IMR-90 (cell line): ENCODE results near the gene C4B. TPM values are rescaled to one million over a fixed set of nuclear protein-coding genes. Genes with fewer than 3 reads are reported as not detected.

ENCODE experiments used
- ATAC-seq: fragments of 200-7000 bp; cut with Tn5 transposase; 2 replicates; pipeline ENCODE4 v1.9.1; 2020; ENCODE audit warnings: low read depth, mild to moderate bottlenecking, moderate library complexity
- BruUV-seq: library from RNA; stranded (reverse); fragments of 400-500 nt; replicated peaks from 2 replicates; lab custom pipeline; 2021; lab: Mats Ljungman, UMichigan
- CTCF ChIA-PET: fragments of 300-600 bp; formaldehyde crosslinking; extraction: SDS; loops from one replicate; lab custom pipeline; 2021; ENCODE audit warnings: antibody characterized with exemption; lab: Yijun Ruan, JAX
- POLR2A ChIA-PET: fragments of 300-600 bp; sonication (Branson Sonifier 250); formaldehyde crosslinking; loops from one replicate; lab custom pipeline; 2022; ENCODE audit warnings: antibody characterized with exemption; ENCODE audit not compliant: unreplicated experiment; lab: Charles Lee
- DNase-seq: peaks from one replicate; pipeline ENCODE4 v3.0.0; 2013
- H2AFZ ChIP-seq: replicated peaks from 2 replicates; pipeline ENCODE3; 2013; ENCODE audit warnings: low read length, mild to moderate bottlenecking; ENCODE audit not compliant: poor library complexity
- H2AK5ac ChIP-seq: 2 replicates; pipeline ENCODE4 v1.6.1; 2013; ENCODE audit warnings: low read depth, low read length, inconsistent platforms
- H2AK9ac ChIP-seq: replicated peaks from 2 replicates; pipeline ENCODE3; 2013; ENCODE audit warnings: mild to moderate bottlenecking, low read depth, low read length, moderate library complexity; ENCODE audit not compliant: poor library complexity
- H2BK120ac ChIP-seq: 2 replicates; pipeline ENCODE4 v1.6.1; 2013; ENCODE audit warnings: low read depth, low read length, inconsistent platforms
- H2BK15ac ChIP-seq: 3 replicates; pipeline ENCODE4 v1.6.1; 2013; ENCODE audit warnings: low read depth, low read length, inconsistent platforms
- H2BK20ac ChIP-seq: 2 replicates; pipeline ENCODE4 v1.6.1; 2013; ENCODE audit warnings: low read depth, mild to moderate bottlenecking, inconsistent platforms, low read length, moderate library complexity
- H2BK5ac ChIP-seq: 2 replicates; pipeline ENCODE4 v1.6.1; 2013; ENCODE audit warnings: mild to moderate bottlenecking, low read depth, low read length, inconsistent platforms; ENCODE audit not compliant: poor library complexity, severe bottlenecking
- H3K14ac ChIP-seq: replicated peaks from 2 replicates; pipeline ENCODE4 v1.6.1; 2013; ENCODE audit warnings: low read depth, low read length, inconsistent platforms
- H3K18ac ChIP-seq: 2 replicates; pipeline ENCODE4 v1.6.1; 2013; ENCODE audit warnings: low read depth, low read length, control low read depth
- H3K23ac ChIP-seq: 2 replicates; pipeline ENCODE4 v1.6.1; 2013; ENCODE audit warnings: low read depth, low read length, inconsistent platforms
- H3K27ac ChIP-seq: 2 replicates; pipeline ENCODE4 v1.5.1; 2013; ENCODE audit warnings: mild to moderate bottlenecking, control low read depth, low read length; ENCODE audit not compliant: insufficient read depth
- H3K27me3 ChIP-seq: 2 replicates; pipeline ENCODE4 v1.6.1; 2013; ENCODE audit warnings: low read length; ENCODE audit not compliant: control insufficient read depth, insufficient read depth
- H3K36me3 ChIP-seq: 2 replicates; pipeline ENCODE4 v1.6.1; 2013; ENCODE audit warnings: low read length, mixed read lengths; ENCODE audit not compliant: control insufficient read depth, insufficient read depth
- H3K4ac ChIP-seq: 2 replicates; pipeline ENCODE4 v1.6.1; 2013; ENCODE audit warnings: low read depth, low read length, inconsistent platforms
- H3K4me1 ChIP-seq: 2 replicates; pipeline ENCODE4 v1.6.1; 2013; ENCODE audit warnings: low read length, mixed read lengths; ENCODE audit not compliant: control insufficient read depth, insufficient read depth
- H3K4me2 ChIP-seq: 2 replicates; pipeline ENCODE4 v1.6.1; 2013; ENCODE audit warnings: low read depth, mild to moderate bottlenecking, control low read depth, low read length, moderate library complexity
- H3K4me3 ChIP-seq: 2 replicates; pipeline ENCODE4 v1.5.1; 2013; ENCODE audit warnings: low read depth, mild to moderate bottlenecking, control low read depth, low read length, moderate library complexity; ENCODE audit not compliant: insufficient read depth
- H3K56ac ChIP-seq: 2 replicates; pipeline ENCODE4 v1.6.1; 2013; ENCODE audit warnings: low read length, inconsistent platforms; ENCODE audit not compliant: insufficient read depth; ENCODE audit errors: extremely low read depth
- H3K79me1 ChIP-seq, 2 experiments: 2 replicates each; pipeline ENCODE4 v1.6.1; 2013; ENCODE audit warnings: low read length in 2 of 2, inconsistent platforms in 1 of 2, low read depth in 1 of 2
- H3K9ac ChIP-seq: 2 replicates; pipeline ENCODE4 v1.6.1; 2013; ENCODE audit warnings: low read depth, low read length, control low read depth
- H3K9me1 ChIP-seq: 2 replicates; pipeline ENCODE4 v1.6.1; 2013; ENCODE audit warnings: low read length, inconsistent platforms; ENCODE audit not compliant: insufficient read depth
- H3K9me3 ChIP-seq: 2 replicates; pipeline ENCODE4 v1.6.1; 2013; ENCODE audit warnings: low read length; ENCODE audit not compliant: control insufficient read depth, insufficient read depth
- H4K20me1 ChIP-seq: 2 replicates; pipeline ENCODE4 v1.6.1; 2013; ENCODE audit warnings: low read length, inconsistent platforms; ENCODE audit not compliant: insufficient read depth
- H4K5ac ChIP-seq: 2 replicates; pipeline ENCODE4 v1.6.1; 2013; ENCODE audit warnings: mild to moderate bottlenecking, low read depth, low read length, control low read depth
- H4K8ac ChIP-seq, 2 experiments: 2 replicates each; pipeline ENCODE4 v1.6.1; 2013; ENCODE audit warnings: low read depth in 2 of 2, low read length in 2 of 2, control low read depth in 1 of 2, inconsistent platforms in 1 of 2
- H4K91ac ChIP-seq: 2 replicates; pipeline ENCODE4 v1.6.1; 2013; ENCODE audit warnings: low read depth, low read length, inconsistent platforms; ENCODE audit not compliant: insufficient read depth
- BHLHE40 ChIP-seq: fragments of 150-350 bp; IDR thresholded peaks from 2 replicates; pipeline ENCODE4 v1.6.1; 2016; ENCODE audit warnings: mild to moderate bottlenecking, low read depth, low read length
- CEBPB ChIP-seq: IDR thresholded peaks from 2 replicates; pipeline ENCODE4 v1.6.1; 2012; ENCODE audit warnings: low read depth, low read length, improper control_type of control experiment
- CTCF ChIP-seq: conservative IDR thresholded peaks from 2 replicates; pipeline ENCODE4 v1.5.1; 2012; ENCODE audit warnings: mild to moderate bottlenecking, low read depth, low read length, improper control_type of control experiment
- POLR2A ChIP-seq: IDR thresholded peaks from 2 replicates; pipeline ENCODE4 v1.6.1; 2012; ENCODE audit warnings: mild to moderate bottlenecking, low read depth, low read length
- RAD21 ChIP-seq: IDR thresholded peaks from 2 replicates; pipeline ENCODE4 v1.6.1; 2012; ENCODE audit warnings: low read length, improper control_type of control experiment
- RFX5 ChIP-seq: IDR thresholded peaks from 2 replicates; pipeline ENCODE4 v1.8.0; 2012; ENCODE audit warnings: low read depth, mild to moderate bottlenecking, low read length, moderate library complexity
- SMC3 ChIP-seq: fragments of 150-350 bp; IDR thresholded peaks from 2 replicates; pipeline ENCODE4 v1.6.1; 2016; ENCODE audit warnings: low read depth, mild to moderate bottlenecking, antibody characterized with exemption, low read length, moderate library complexity
- USF2 ChIP-seq: fragments of 150-350 bp; IDR thresholded peaks from 2 replicates; pipeline ENCODE4 v1.6.1; 2017; ENCODE audit warnings: mild to moderate bottlenecking, antibody characterized with exemption, low read length, low read depth
- WGBS, 2 experiments: methylation state at CpG; one replicate each; pipeline versions ENCODE4 v1.1.5 to v1.1.7; 2013; ENCODE audit warnings: missing lambda C conversion rate in 2 of 2; ENCODE audit not compliant: insufficient read length in 1 of 2; ENCODE audit errors: extremely low coverage in 2 of 2; 5-methylcytosine and 5-hydroxymethylcytosine counted together
- dilution Hi-C: fragments of 300-500 bp; cut with HindIII; formaldehyde crosslinking; loops from one replicate; pipeline ENCODE4 v1.14.3; 2018; ENCODE audit warnings: low sequenced_read_pairs; ENCODE audit not compliant: unreplicated experiment
- in situ Hi-C: fragments of 300-500 bp; cut with MboI; formaldehyde crosslinking; loops from 3 replicates; pipeline ENCODE4 v1.14.3; 2019; ENCODE audit warnings: low sequenced_read_pairs, inconsistent platforms, mixed read lengths
- intact Hi-C: fragments of 100-400 bp; cut with micrococcal nuclease; formaldehyde crosslinking; loops from 2 replicates; pipeline ENCODE4 v1.10.0; 2022
- polyA plus RNA-seq, 3 experiments: library from polyadenylated mRNA; depleted of rRNA; stranded (reverse); fragments of >200 nt; gene quantifications; 2 replicates each; pipeline ENCODE4 v1.2.3, GENCODE V29; 2012; ENCODE audit warnings: low replicate concordance in 1 of 3
- total RNA-seq: library from RNA; depleted of rRNA; stranded (reverse); fragments of >200 nt; gene quantifications from 2 replicates; pipeline ENCODE4 v1.2.3, GENCODE V29; 2012
- TF ChIP-seq, protein P1 (sequence below): fragments of 150-350 bp; IDR thresholded peaks from 2 replicates; pipeline ENCODE4 v1.6.1; 2016; ENCODE audit warnings: low read depth, mild to moderate bottlenecking, low read length, moderate library complexity, borderline replicate concordance

The C4B gene
- total and polyA plus RNA-seq, 2 of the 4 experiments (the other 2 are of a cell fraction): 0.54 to 4.2 TPM

GRCh38 chr6:31965700-31966099 is 48.9 kb upstream of the C4B start:
- Histone ChIP-seq H4K91ac (no peak overlapping the region), H3K9me3 (no peaks in the 10 kb centered on the region), H2AFZ (no peak overlapping the region), H3K9ac (no peak overlapping the region), H2BK15ac (no peak overlapping the region), H3K79me1 (peaks cover 4 to 24% of the 10 kb centered on the region in 2 experiments; a peak in 3 of 4 replicates), H4K20me1 (no peaks in the 10 kb centered on the region), H3K4ac (no peak overlapping the region), H3K27me3 (no peaks in the 10 kb centered on the region), H2AK5ac (no peak overlapping the region), H4K8ac (no peak overlapping the region), H3K4me3 (no peak overlapping the region), H2BK20ac (no peak overlapping the region), H3K18ac (no peak overlapping the region), H3K56ac (no peak overlapping the region), H3K14ac (no peak overlapping the region), H3K36me3 (peaks cover 79% of the 10 kb centered on the region), H4K5ac (no peak overlapping the region), H3K27ac (no peak overlapping the region), H2BK120ac (no peak overlapping the region), H3K23ac (no peak overlapping the region), H2BK5ac (no peak overlapping the region), H2AK9ac (no peak overlapping the region), H3K4me1 (peaks cover 2% of the 10 kb centered on the region; the same call in 1 of the 2 replicates), H3K4me2 (no peak overlapping the region), H3K9me1 (no peaks in the 10 kb centered on the region; the same call in 1 of the 2 replicates)
- BruUV-seq: no TSS peak
- dilution Hi-C loops (no loop called here), in situ Hi-C loops (no loop called here), intact Hi-C loops (no loop called here)
- CTCF ChIA-PET: no interaction called here
- DNase-seq (no peak), ATAC-seq (no peak)
- WGBS, 2 experiments: 97% methylated on average over 12 of the region's 13 CpGs; no CpG with 5 or more reads in 1 of the 2 experiments
- TF ChIP-seq SMC3 (no peak), RAD21 (no peak), CTCF (no peak), CEBPB (no peak), POLR2A (no peak), RFX5 (no peak), USF2 (no peak), BHLHE40 (no peak)
- TF ChIP-seq, protein P1, sequence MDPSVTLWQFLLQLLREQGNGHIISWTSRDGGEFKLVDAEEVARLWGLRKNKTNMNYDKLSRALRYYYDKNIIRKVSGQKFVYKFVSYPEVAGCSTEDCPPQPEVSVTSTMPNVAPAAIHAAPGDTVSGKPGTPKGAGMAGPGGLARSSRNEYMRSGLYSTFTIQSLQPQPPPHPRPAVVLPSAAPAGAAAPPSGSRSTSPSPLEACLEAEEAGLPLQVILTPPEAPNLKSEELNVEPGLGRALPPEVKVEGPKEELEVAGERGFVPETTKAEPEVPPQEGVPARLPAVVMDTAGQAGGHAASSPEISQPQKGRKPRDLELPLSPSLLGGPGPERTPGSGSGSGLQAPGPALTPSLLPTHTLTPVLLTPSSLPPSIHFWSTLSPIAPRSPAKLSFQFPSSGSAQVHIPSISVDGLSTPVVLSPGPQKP: no peak
- POLR2A ChIA-PET: no interaction called here
